DND-41 (cell line): ENCODE data around the gene GDAP2.

Source experiments
- ATAC-seq: fragments of 200-7000 bp; cut with Tn5 transposase; 3 replicates; pipeline ENCODE4 v1.9.1; 2021; ENCODE audit warnings: low read depth; ENCODE audit not compliant: insufficient read depth
- DNase-seq: peaks from one replicate; pipeline ENCODE4 v3.0.0-alpha.2; 2020
- H2AFZ ChIP-seq: 2 replicates; pipeline ENCODE4 v1.6.0; 2012; ENCODE audit warnings: low read depth, low read length
- H3K27ac ChIP-seq: 2 replicates; pipeline ENCODE4 v1.5.1; 2012; ENCODE audit warnings: low read length, inconsistent platforms
- H3K27me3 ChIP-seq: fragments of 200-600 bp; sonication (generic); 2 replicates; pipeline ENCODE4 v1.6.0; 2012; ENCODE audit warnings: low read length, mild to moderate bottlenecking, inconsistent platforms; ENCODE audit not compliant: insufficient read depth, poor library complexity
- H3K36me3 ChIP-seq: 2 replicates; pipeline ENCODE4 v1.5.1; 2012; ENCODE audit warnings: low read length, inconsistent platforms; ENCODE audit not compliant: insufficient read depth
- H3K4me1 ChIP-seq: 2 replicates; pipeline ENCODE4 v1.5.1; 2012; ENCODE audit warnings: mild to moderate bottlenecking, low read length; ENCODE audit not compliant: insufficient read depth
- H3K4me2 ChIP-seq: 2 replicates; pipeline ENCODE4 v1.6.0; 2012; ENCODE audit warnings: mild to moderate bottlenecking, moderate library complexity, low read length, inconsistent platforms; ENCODE audit not compliant: insufficient read depth
- H3K4me3 ChIP-seq, 2 experiments: fragments of 200-600 bp in 1 of 2; shearing (Covaris generic) in 1 of 2; 2 replicates each; pipeline ENCODE4 v1.5.1; 2012 to 2016; ENCODE audit warnings: inconsistent platforms in 2 of 2, low read length in 2 of 2, mild to moderate bottlenecking in 2 of 2, low read depth in 1 of 2, moderate library complexity in 1 of 2
- H3K79me2 ChIP-seq: 2 replicates; pipeline ENCODE4 v1.6.0; 2012; ENCODE audit warnings: low read length, inconsistent platforms; ENCODE audit not compliant: insufficient read depth
- H3K9ac ChIP-seq: 2 replicates; pipeline ENCODE4 v1.6.0; 2012; ENCODE audit warnings: low read depth, mild to moderate bottlenecking, inconsistent platforms, low read length, moderate library complexity
- H3K9me3 ChIP-seq: 2 replicates; pipeline ENCODE4 v1.5.1; 2012; ENCODE audit warnings: low read length, moderate library complexity, mild to moderate bottlenecking, inconsistent platforms; ENCODE audit not compliant: insufficient read depth, severe bottlenecking
- H4K20me1 ChIP-seq: 2 replicates; pipeline ENCODE4 v1.6.0; 2012; ENCODE audit warnings: low read length; ENCODE audit not compliant: insufficient read depth
- EZH2 ChIP-seq: IDR thresholded peaks from 3 replicates; pipeline ENCODE4 v1.6.1; 2012; ENCODE audit warnings: borderline replicate concordance, low read depth, mild to moderate bottlenecking, moderate library complexity, low read length, inconsistent platforms; ENCODE audit not compliant: severe bottlenecking
- TF ChIP-seq, protein P1 (sequence below): IDR thresholded peaks from 2 replicates; pipeline ENCODE4 v1.5.1; 2012; ENCODE audit warnings: borderline replicate concordance, low read length, moderate library complexity, mild to moderate bottlenecking; ENCODE audit not compliant: poor library complexity, severe bottlenecking; ENCODE audit errors: extremely low read depth

GDAP2 gene

DNA sequence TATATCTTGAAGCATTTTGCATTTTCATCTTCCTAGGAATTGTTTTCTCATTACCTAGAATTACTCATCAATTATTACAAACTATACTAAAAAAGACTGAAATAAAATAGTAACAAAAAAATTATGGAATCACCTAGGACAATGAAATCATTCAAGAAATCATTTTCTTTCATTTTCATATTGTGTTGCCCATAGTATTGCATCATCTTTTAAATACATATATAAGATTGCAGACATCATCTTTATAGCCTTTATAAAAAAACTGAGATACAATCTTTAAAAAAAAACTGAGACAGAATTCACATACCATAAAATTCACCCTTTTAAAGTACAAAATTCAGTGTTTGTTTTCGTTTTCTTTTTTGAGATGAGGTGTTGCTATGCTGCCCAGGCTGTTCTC, 29.6 kb downstream of the GDAP2 start:
- no peaks in the 10 kb centered on the region for H3K79me2 ChIP-seq
- no peak overlapping the region for H3K4me2 ChIP-seq
- no peaks in the 10 kb centered on the region for H3K9me3 ChIP-seq
- H4K20me1 ChIP-seq = no peaks in the 10 kb centered on the region
- H3K36me3 ChIP-seq = peaks cover 56% of the 10 kb centered on the region
- no peak overlapping the region for H3K9ac ChIP-seq
- DNase-seq (no peak), ATAC-seq (no peak)
- no peaks in the 10 kb centered on the region for H3K4me1 ChIP-seq
- no peak overlapping the region for H3K27ac ChIP-seq
- H3K27me3 ChIP-seq = no peaks in the 10 kb centered on the region
- TF ChIP-seq EZH2 = no peak
- TF ChIP-seq, protein P1, sequence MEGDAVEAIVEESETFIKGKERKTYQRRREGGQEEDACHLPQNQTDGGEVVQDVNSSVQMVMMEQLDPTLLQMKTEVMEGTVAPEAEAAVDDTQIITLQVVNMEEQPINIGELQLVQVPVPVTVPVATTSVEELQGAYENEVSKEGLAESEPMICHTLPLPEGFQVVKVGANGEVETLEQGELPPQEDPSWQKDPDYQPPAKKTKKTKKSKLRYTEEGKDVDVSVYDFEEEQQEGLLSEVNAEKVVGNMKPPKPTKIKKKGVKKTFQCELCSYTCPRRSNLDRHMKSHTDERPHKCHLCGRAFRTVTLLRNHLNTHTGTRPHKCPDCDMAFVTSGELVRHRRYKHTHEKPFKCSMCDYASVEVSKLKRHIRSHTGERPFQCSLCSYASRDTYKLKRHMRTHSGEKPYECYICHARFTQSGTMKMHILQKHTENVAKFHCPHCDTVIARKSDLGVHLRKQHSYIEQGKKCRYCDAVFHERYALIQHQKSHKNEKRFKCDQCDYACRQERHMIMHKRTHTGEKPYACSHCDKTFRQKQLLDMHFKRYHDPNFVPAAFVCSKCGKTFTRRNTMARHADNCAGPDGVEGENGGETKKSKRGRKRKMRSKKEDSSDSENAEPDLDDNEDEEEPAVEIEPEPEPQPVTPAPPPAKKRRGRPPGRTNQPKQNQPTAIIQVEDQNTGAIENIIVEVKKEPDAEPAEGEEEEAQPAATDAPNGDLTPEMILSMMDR = no peak
- H2AFZ ChIP-seq = no peak overlapping the region
- H3K4me3 ChIP-seq = no peak overlapping the region

DNA sequence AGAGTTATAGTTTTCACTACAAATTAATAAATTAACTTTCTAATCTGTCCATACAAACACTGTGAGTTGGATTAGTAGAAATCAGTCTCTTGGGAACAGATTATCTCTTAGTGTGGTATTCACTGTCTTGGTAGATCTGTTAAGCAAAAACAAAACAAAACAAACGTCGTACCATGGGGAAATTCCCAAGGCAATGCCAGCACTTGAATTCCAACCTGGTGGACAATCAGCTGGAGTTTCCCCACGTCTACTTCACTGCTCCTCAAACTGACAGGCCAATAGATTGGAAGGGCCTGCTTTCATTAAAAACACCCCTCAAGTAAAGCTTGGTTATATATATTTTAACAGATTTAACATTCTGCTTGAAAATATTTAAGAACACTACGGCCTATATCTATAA, 31.9 kb downstream of the GDAP2 start:
- H3K4me3 ChIP-seq = no peak overlapping the region
- H3K4me2 ChIP-seq = no peak overlapping the region
- H3K27me3 ChIP-seq = no peaks in the 10 kb centered on the region
- H3K4me1 ChIP-seq = no peaks in the 10 kb centered on the region
- no peak overlapping the region for H3K27ac ChIP-seq
- H3K36me3 ChIP-seq = peaks cover 50% of the 10 kb centered on the region
- H3K9me3 ChIP-seq = no peaks in the 10 kb centered on the region
- no peak overlapping the region for H3K9ac ChIP-seq
- ATAC-seq (no peak), DNase-seq (no peak)
- no peak overlapping the region for H2AFZ ChIP-seq
- no peaks in the 10 kb centered on the region for H3K79me2 ChIP-seq
- TF ChIP-seq EZH2 = no peak
- TF ChIP-seq, protein P1 = no peak
- H4K20me1 ChIP-seq = no peaks in the 10 kb centered on the region

DNA sequence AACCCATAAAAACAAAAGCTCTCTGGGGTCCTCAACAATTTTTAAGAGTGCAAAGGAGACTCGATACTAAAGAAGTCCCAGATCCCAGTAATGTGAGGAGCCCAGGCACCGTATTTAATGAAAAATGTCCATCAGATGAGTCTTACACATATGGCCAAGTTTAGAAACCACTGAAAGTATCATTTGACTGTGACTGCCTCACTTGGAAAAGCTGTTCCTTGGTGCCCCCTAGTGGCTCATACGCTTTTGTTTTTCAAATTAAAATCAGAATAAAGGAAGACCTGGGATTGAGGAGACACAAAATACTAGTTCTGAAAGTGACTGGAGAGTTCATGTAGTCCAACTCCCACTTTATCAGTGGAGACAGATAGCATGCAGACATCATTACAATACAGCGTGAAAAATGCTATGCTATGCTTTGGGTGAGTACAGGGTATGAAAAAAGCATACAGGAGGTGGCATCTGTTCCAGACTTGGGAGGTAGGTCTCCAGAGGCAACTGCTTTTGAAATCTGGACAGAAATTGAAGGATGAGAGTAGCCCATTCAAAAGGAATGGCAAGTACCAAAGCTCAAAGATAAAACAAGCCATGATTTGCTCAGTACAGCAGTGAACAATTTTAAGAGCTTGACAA, 33.8 kb downstream of the GDAP2 start:
- Histone ChIP-seq H3K27me3 (no peaks in the 10 kb centered on the region), H3K36me3 (peaks cover 46% of the 10 kb centered on the region), H3K27ac (no peak overlapping the region), H4K20me1 (no peaks in the 10 kb centered on the region), H2AFZ (no peak overlapping the region), H3K79me2 (no peaks in the 10 kb centered on the region), H3K9me3 (no peaks in the 10 kb centered on the region), H3K4me2 (no peak overlapping the region), H3K4me3 (no peak overlapping the region), H3K9ac (no peak overlapping the region), H3K4me1 (no peaks in the 10 kb centered on the region)
- TF ChIP-seq, protein P1 = peak; percentile 86
- no peak for TF ChIP-seq EZH2
- ATAC-seq (peak; percentile 78), DNase-seq (peak; percentile 67)
